ENCODE measurements around the gene SPDYE3. TPM values are rescaled to one million over a fixed set of nuclear protein-coding genes. Genes with fewer than 3 reads are reported as not detected.
"Not testable (repeated sequence)": the region's sequence is repeated elsewhere in the genome, so short reads cannot be mapped to it uniquely, and the experiment has no call there.

SPDYE3 gene
- total RNA-seq (not detected), polyA plus RNA-seq (ENCODE audit: insufficient read length in 2 of 2) (10 to 100 TPM in 1 of 2 donors, 1 to 10 TPM in 1; 8.8 to 16.0 TPM)
- long read RNA-seq, donor 1, partial matches to known transcripts, result 11 of 18 reads
- long read RNA-seq, donor 1, other reads (novel, unspliced or antisense), result 7 of 18 reads
- long read RNA-seq, donor 2, result 0 reads
- long read RNA-seq, donor 3, partial matches to known transcripts, result 7 of 7 reads
- long read RNA-seq, donor 3, other reads (novel, unspliced or antisense), result 0 of 7 reads
- long read RNA-seq, donor 4, partial matches to known transcripts, result 18 of 23 reads
- long read RNA-seq, donor 4, other reads (novel, unspliced or antisense), result 5 of 23 reads

- H3K36me3 ChIP-seq (ENCODE audit: control insufficient read depth, insufficient read depth, low read length); H3K4me3 ChIP-seq (ENCODE audit: low read depth, low read length); DNase-seq (ENCODE audit: low read depth in 4 of 6, low spot score in 6 of 6); H3K27me3 ChIP-seq (ENCODE audit: control insufficient read depth, insufficient read depth, low read length); H3K27ac ChIP-seq (ENCODE audit: low read depth, low read length); H3K4me1 ChIP-seq (ENCODE audit: control insufficient read depth, insufficient read depth, low read length); H3K9me3 ChIP-seq (ENCODE audit: control insufficient read depth, insufficient read depth, low read length): not testable (repeated sequence)
- 97% methylated on average over 5 of the region's 8 CpGs for WGBS (ENCODE audit: insufficient coverage)
Measured at GRCh38 chr7:100307402-100307801, at the start of gene SPDYE3. Gene SPDYE3, plus strand, starts transcription at chr7:100307702. Its CDS starts 184 bp downstream, at chr7:100307886.

- H3K27me3 ChIP-seq (ENCODE audit: control insufficient read depth, insufficient read depth, low read length); H3K27ac ChIP-seq (ENCODE audit: low read depth, low read length); DNase-seq (ENCODE audit: low read depth in 4 of 6, low spot score in 6 of 6); H3K4me3 ChIP-seq (ENCODE audit: low read depth, low read length); H3K4me1 ChIP-seq (ENCODE audit: control insufficient read depth, insufficient read depth, low read length); H3K9me3 ChIP-seq (ENCODE audit: control insufficient read depth, insufficient read depth, low read length): not testable (repeated sequence)
- peaks cover 21% of the 10 kb centered on the region for H3K36me3 ChIP-seq (ENCODE audit: control insufficient read depth, insufficient read depth, low read length)
- WGBS (ENCODE audit: insufficient coverage), result 40% methylated on average over 5 of the region's 8 CpGs
Measured at GRCh38 chr7:100259984-100260383, 47.5 kb upstream of the SPDYE3 start.

DNA sequence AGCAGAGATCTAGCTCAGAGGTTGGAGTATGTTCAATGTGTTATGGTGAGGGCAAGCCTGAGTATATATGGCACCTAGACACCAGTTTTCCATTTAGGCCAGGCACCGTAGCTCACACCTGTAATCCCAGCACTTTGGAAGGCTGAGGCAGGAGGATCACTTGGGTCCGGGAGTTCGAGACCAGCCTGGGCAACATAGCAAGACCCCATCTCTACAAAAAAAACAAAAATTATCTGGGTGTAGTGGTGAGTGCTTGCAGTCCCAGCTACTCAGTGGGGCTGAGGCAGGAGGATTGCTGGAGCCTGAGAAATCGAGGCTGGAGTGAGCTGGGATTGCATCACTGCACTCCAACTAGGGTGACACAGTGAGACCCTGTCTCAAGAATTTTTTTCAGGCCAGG is 44.6 kb upstream of the SPDYE3 start:
- 100% methylated on average over 1 of the region's 4 CpGs for WGBS (ENCODE audit: insufficient coverage)
- peaks cover 28% of the 10 kb centered on the region for H3K36me3 ChIP-seq (ENCODE audit: control insufficient read depth, insufficient read depth, low read length)
- not testable (repeated sequence) for H3K27ac ChIP-seq (ENCODE audit: low read depth, low read length); DNase-seq (ENCODE audit: low read depth in 4 of 6, low spot score in 6 of 6); H3K4me3 ChIP-seq (ENCODE audit: low read depth, low read length); H3K4me1 ChIP-seq (ENCODE audit: control insufficient read depth, insufficient read depth, low read length); H3K27me3 ChIP-seq (ENCODE audit: control insufficient read depth, insufficient read depth, low read length); H3K9me3 ChIP-seq (ENCODE audit: control insufficient read depth, insufficient read depth, low read length)

- H3K27ac ChIP-seq (ENCODE audit: low read depth, low read length); H3K4me1 ChIP-seq (ENCODE audit: control insufficient read depth, insufficient read depth, low read length); H3K27me3 ChIP-seq (ENCODE audit: control insufficient read depth, insufficient read depth, low read length); H3K4me3 ChIP-seq (ENCODE audit: low read depth, low read length); H3K9me3 ChIP-seq (ENCODE audit: control insufficient read depth, insufficient read depth, low read length); DNase-seq (ENCODE audit: low read depth in 4 of 6, low spot score in 6 of 6): not testable (repeated sequence)
- WGBS (ENCODE audit: insufficient coverage), result 90% methylated on average over 3 of the region's 4 CpGs
- H3K36me3 ChIP-seq (ENCODE audit: control insufficient read depth, insufficient read depth, low read length), result peaks cover 27% of the 10 kb centered on the region
Measured at GRCh38 chr7:100264223-100264622, 43.3 kb upstream of the SPDYE3 start.

DNA sequence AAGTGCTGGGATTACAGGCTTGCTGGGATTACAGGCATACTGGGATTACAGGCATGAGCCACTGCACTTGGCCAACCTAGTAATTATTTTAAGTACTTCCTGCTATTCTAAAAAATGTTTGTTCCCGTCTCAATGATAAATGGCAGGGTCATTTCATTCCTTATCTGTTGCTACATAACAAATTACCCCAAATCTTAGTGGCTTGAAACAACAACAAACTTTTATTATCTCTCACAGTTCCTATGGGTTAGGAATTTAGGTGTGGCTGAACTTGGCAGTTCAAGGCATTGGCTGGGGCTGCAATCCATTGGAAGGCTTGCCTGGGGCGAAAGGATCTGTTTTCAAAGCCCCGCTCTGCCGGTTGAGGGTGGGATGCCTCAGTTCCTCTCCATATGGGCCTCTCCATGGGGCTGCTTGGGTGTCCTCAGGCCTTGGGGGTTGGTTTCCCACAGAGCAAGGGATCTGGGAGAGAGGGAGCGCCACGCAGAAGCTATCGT is 42.8 kb upstream of the SPDYE3 start:
- H3K27me3 ChIP-seq (ENCODE audit: control insufficient read depth, insufficient read depth, low read length); H3K27ac ChIP-seq (ENCODE audit: low read depth, low read length); H3K4me1 ChIP-seq (ENCODE audit: control insufficient read depth, insufficient read depth, low read length); H3K4me3 ChIP-seq (ENCODE audit: low read depth, low read length); DNase-seq (ENCODE audit: low read depth in 4 of 6, low spot score in 6 of 6); H3K9me3 ChIP-seq (ENCODE audit: control insufficient read depth, insufficient read depth, low read length): not testable (repeated sequence)
- WGBS (ENCODE audit: insufficient coverage), result 100% methylated on average over 3 of the region's 7 CpGs
- H3K36me3 ChIP-seq (ENCODE audit: control insufficient read depth, insufficient read depth, low read length), result peaks cover 27% of the 10 kb centered on the region

GRCh38 chr7:100265851-100266250 is 41.7 kb upstream of the SPDYE3 start:
- peaks cover 27% of the 10 kb centered on the region for H3K36me3 ChIP-seq (ENCODE audit: control insufficient read depth, insufficient read depth, low read length)
- DNase-seq (ENCODE audit: low read depth in 4 of 6, low spot score in 6 of 6); H3K27me3 ChIP-seq (ENCODE audit: control insufficient read depth, insufficient read depth, low read length); H3K9me3 ChIP-seq (ENCODE audit: control insufficient read depth, insufficient read depth, low read length); H3K27ac ChIP-seq (ENCODE audit: low read depth, low read length); H3K4me3 ChIP-seq (ENCODE audit: low read depth, low read length): not testable (repeated sequence)
- 81% methylated on average over 3 of the region's 5 CpGs for WGBS (ENCODE audit: insufficient coverage)
- peaks cover 17% of the 10 kb centered on the region for H3K4me1 ChIP-seq (ENCODE audit: control insufficient read depth, insufficient read depth, low read length)

DNA sequence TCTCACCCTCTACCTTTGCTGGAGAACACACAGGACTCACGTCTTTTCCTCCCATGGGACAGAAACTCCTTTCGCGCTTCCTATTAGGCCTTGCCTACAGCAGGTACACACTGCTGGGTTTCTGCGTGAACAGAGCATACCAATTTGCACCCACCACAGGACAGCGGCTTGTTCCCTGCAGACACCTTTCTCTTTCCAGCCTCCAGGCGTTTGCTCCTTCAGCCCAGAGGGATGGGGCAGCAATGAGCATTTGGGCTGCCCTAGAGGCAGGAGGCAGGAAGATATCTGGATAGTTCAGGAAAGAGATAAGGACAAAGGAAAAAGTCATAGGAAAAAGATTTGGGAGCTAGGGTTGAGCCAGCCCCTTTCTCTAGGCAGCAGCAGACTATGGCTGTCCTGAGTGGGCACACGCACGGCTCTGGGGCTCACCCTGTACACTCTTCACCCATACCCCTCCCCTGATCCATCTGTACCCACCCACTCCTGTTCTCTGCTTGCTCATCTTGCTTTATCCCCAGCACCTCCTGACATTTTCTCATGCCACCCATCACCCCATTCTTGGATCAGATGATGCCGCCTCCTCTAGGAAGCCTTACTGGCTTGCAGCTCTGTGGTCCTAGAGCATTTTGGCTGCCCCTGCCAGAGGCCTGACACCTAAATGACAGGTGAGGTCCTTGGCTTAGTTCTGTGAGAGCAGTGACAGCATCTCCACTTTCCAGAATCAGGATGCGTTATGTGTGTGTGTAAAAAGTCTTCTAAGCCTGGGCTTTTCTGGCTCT is 40.7 kb upstream of the SPDYE3 start:
- peaks cover 27% of the 10 kb centered on the region for H3K36me3 ChIP-seq (ENCODE audit: control insufficient read depth, insufficient read depth, low read length)
- 80% methylated on average over 7 of the region's 10 CpGs for WGBS (ENCODE audit: insufficient coverage)
- H3K4me3 ChIP-seq (ENCODE audit: low read depth, low read length), result no peak overlapping the region
- H3K27ac ChIP-seq (ENCODE audit: low read depth, low read length), result no peak overlapping the region
- H3K27me3 ChIP-seq (ENCODE audit: control insufficient read depth, insufficient read depth, low read length), result no peaks in the 10 kb centered on the region
- DNase-seq (ENCODE audit: low read depth in 4 of 6, low spot score in 6 of 6), result no peak
- no peaks in the 10 kb centered on the region for H3K9me3 ChIP-seq (ENCODE audit: control insufficient read depth, insufficient read depth, low read length)
- H3K4me1 ChIP-seq (ENCODE audit: control insufficient read depth, insufficient read depth, low read length), result peaks cover 17% of the 10 kb centered on the region

GRCh38 chr7:100267648-100268047 is 39.9 kb upstream of the SPDYE3 start:
- Histone ChIP-seq H3K36me3 (ENCODE audit: control insufficient read depth, insufficient read depth, low read length) (peaks cover 27% of the 10 kb centered on the region), H3K4me3 (ENCODE audit: low read depth, low read length) (no peak overlapping the region), H3K9me3 (ENCODE audit: control insufficient read depth, insufficient read depth, low read length) (no peaks in the 10 kb centered on the region), H3K27me3 (ENCODE audit: control insufficient read depth, insufficient read depth, low read length) (no peaks in the 10 kb centered on the region), H3K27ac (ENCODE audit: low read depth, low read length) (no peak overlapping the region), H3K4me1 (ENCODE audit: control insufficient read depth, insufficient read depth, low read length) (peaks cover 22% of the 10 kb centered on the region)
- 93% methylated on average over 5 of the region's 6 CpGs for WGBS (ENCODE audit: insufficient coverage)
- DNase-seq (ENCODE audit: low read depth in 4 of 6, low spot score in 6 of 6), result no peak

DNA sequence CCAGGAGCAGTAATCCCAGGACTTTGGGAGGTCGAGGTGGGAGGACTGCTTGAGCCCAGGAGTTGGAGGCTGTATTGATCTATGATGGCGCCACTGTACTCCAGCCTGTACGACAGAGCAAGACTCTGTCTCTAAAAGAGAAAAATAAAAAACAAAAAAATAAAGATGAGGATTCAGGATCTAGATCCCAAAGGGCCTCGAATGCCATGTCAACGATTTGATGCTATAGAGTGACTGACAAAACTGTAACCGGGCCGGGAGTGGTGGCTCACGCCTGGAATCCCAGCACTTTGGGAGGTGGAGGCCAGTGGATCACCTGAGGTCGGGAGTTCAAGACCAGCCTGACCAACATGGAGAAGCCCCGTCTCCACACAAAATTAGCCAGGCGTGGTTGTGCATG is 38.6 kb upstream of the SPDYE3 start:
- H3K27ac ChIP-seq (ENCODE audit: low read depth, low read length), result not testable (repeated sequence)

More for the DNA sequence above, 38.6 kb upstream of the SPDYE3 start:
- DNase-seq (ENCODE audit: low read depth in 4 of 6, low spot score in 6 of 6); H3K27me3 ChIP-seq (ENCODE audit: control insufficient read depth, insufficient read depth, low read length); H3K9me3 ChIP-seq (ENCODE audit: control insufficient read depth, insufficient read depth, low read length); H3K4me3 ChIP-seq (ENCODE audit: low read depth, low read length): not testable (repeated sequence)
- H3K4me1 ChIP-seq (ENCODE audit: control insufficient read depth, insufficient read depth, low read length), result peaks cover 24% of the 10 kb centered on the region
- WGBS (ENCODE audit: insufficient coverage), result 79% methylated on average over 5 of the region's 11 CpGs
- peaks cover 20% of the 10 kb centered on the region for H3K36me3 ChIP-seq (ENCODE audit: control insufficient read depth, insufficient read depth, low read length)

Measured in spinal cord (tissue), 10 donors.